ENCODE data around the gene RNF157.

RNF157 gene

GRCh38 chr17:76199469-76199868, 40.8 kb downstream of the RNF157 start:
- Histone ChIP-seq H3K36me3 (ENCODE audit: control insufficient read depth, insufficient read depth, low read length) (no peaks in the 10 kb centered on the region), H3K27ac (ENCODE audit: low read length) (no peak overlapping the region), H3K9me3 (ENCODE audit: control insufficient read depth, insufficient read depth, low read length) (no peaks in the 10 kb centered on the region), H3K4me3 (ENCODE audit: low read length) (no peak overlapping the region), H3K27me3 (ENCODE audit: control insufficient read depth, insufficient read depth, low read length) (no peaks in the 10 kb centered on the region), H3K4me1 (ENCODE audit: control insufficient read depth, insufficient read depth, low read length) (no peaks in the 10 kb centered on the region)
- no CpG with 5 or more reads among the region's 4 CpGs for WGBS (ENCODE audit: insufficient coverage, insufficient read length)
- DNase-seq (ENCODE audit: low read depth, low spot score): no peak

- WGBS (ENCODE audit: insufficient coverage, insufficient read length): no CpG with 5 or more reads among the region's 5 CpGs
These were observed 41.6 kb downstream of the RNF157 start for GRCh38 chr17:76198702-76199101.

GRCh38 chr17:76197911-76198310, 42.4 kb downstream of the RNF157 start:
- H3K27ac ChIP-seq (ENCODE audit: low read length): no peak overlapping the region
- no peaks in the 10 kb centered on the region for H3K4me1 ChIP-seq (ENCODE audit: control insufficient read depth, insufficient read depth, low read length)
- no peaks in the 10 kb centered on the region for H3K27me3 ChIP-seq (ENCODE audit: control insufficient read depth, insufficient read depth, low read length)
- H3K9me3 ChIP-seq (ENCODE audit: control insufficient read depth, insufficient read depth, low read length): no peaks in the 10 kb centered on the region
- no peaks in the 10 kb centered on the region for H3K36me3 ChIP-seq (ENCODE audit: control insufficient read depth, insufficient read depth, low read length)
- no CpG with 5 or more reads among the region's 2 CpGs for WGBS (ENCODE audit: insufficient coverage, insufficient read length)
- H3K4me3 ChIP-seq (ENCODE audit: low read length): no peak overlapping the region
- DNase-seq (ENCODE audit: low read depth, low spot score): no peak

More at GRCh38 chr17:76198702-76199101, 41.6 kb downstream of the RNF157 start:
- Histone ChIP-seq H3K27me3 (ENCODE audit: control insufficient read depth, insufficient read depth, low read length) (no peaks in the 10 kb centered on the region), H3K36me3 (ENCODE audit: control insufficient read depth, insufficient read depth, low read length) (no peaks in the 10 kb centered on the region), H3K4me3 (ENCODE audit: low read length) (no peak overlapping the region), H3K27ac (ENCODE audit: low read length) (no peak overlapping the region), H3K9me3 (ENCODE audit: control insufficient read depth, insufficient read depth, low read length) (no peaks in the 10 kb centered on the region), H3K4me1 (ENCODE audit: control insufficient read depth, insufficient read depth, low read length) (no peaks in the 10 kb centered on the region)
- DNase-seq (ENCODE audit: low read depth, low spot score): no peak

GRCh38 chr17:76196675-76197074, 43.6 kb downstream of the RNF157 start:
- no peak for DNase-seq (ENCODE audit: low read depth, low spot score)
- no peaks in the 10 kb centered on the region for H3K4me1 ChIP-seq (ENCODE audit: control insufficient read depth, insufficient read depth, low read length)
- H3K4me3 ChIP-seq (ENCODE audit: low read length): no peak overlapping the region
- H3K36me3 ChIP-seq (ENCODE audit: control insufficient read depth, insufficient read depth, low read length): no peaks in the 10 kb centered on the region
- H3K27me3 ChIP-seq (ENCODE audit: control insufficient read depth, insufficient read depth, low read length): no peaks in the 10 kb centered on the region
- no peaks in the 10 kb centered on the region for H3K9me3 ChIP-seq (ENCODE audit: control insufficient read depth, insufficient read depth, low read length)
- WGBS (ENCODE audit: insufficient coverage, insufficient read length): no CpG with 5 or more reads among the region's 3 CpGs
- no peak overlapping the region for H3K27ac ChIP-seq (ENCODE audit: low read length)

GRCh38 chr17:76195281-76196096, 44.8 kb downstream of the RNF157 start:
- Histone ChIP-seq H3K27ac (ENCODE audit: low read length) (no peak overlapping the region), H3K4me3 (ENCODE audit: low read length) (no peak overlapping the region), H3K9me3 (ENCODE audit: control insufficient read depth, insufficient read depth, low read length) (no peaks in the 10 kb centered on the region), H3K4me1 (ENCODE audit: control insufficient read depth, insufficient read depth, low read length) (no peaks in the 10 kb centered on the region), H3K27me3 (ENCODE audit: control insufficient read depth, insufficient read depth, low read length) (no peaks in the 10 kb centered on the region), H3K36me3 (ENCODE audit: control insufficient read depth, insufficient read depth, low read length) (no peaks in the 10 kb centered on the region)
- no CpG with 5 or more reads among the region's 12 CpGs for WGBS (ENCODE audit: insufficient coverage, insufficient read length)
- DNase-seq (ENCODE audit: low read depth, low spot score): no peak

- Histone ChIP-seq H3K36me3 (ENCODE audit: control insufficient read depth, insufficient read depth, low read length) (no peaks in the 10 kb centered on the region), H3K27ac (ENCODE audit: low read length) (no peak overlapping the region), H3K4me1 (ENCODE audit: control insufficient read depth, insufficient read depth, low read length) (no peaks in the 10 kb centered on the region), H3K9me3 (ENCODE audit: control insufficient read depth, insufficient read depth, low read length) (no peaks in the 10 kb centered on the region), H3K27me3 (ENCODE audit: control insufficient read depth, insufficient read depth, low read length) (no peaks in the 10 kb centered on the region), H3K4me3 (ENCODE audit: low read length) (no peak overlapping the region)
- WGBS (ENCODE audit: insufficient coverage, insufficient read length): no CpG with 5 or more reads among the region's 13 CpGs
- no peak for DNase-seq (ENCODE audit: low read depth, low spot score)
These were observed 46.7 kb downstream of the RNF157 start for GRCh38 chr17:76193591-76193990.

- Histone ChIP-seq H3K36me3 (ENCODE audit: control insufficient read depth, insufficient read depth, low read length) (no peaks in the 10 kb centered on the region), H3K27me3 (ENCODE audit: control insufficient read depth, insufficient read depth, low read length) (no peaks in the 10 kb centered on the region), H3K9me3 (ENCODE audit: control insufficient read depth, insufficient read depth, low read length) (no peaks in the 10 kb centered on the region), H3K4me1 (ENCODE audit: control insufficient read depth, insufficient read depth, low read length) (no peaks in the 10 kb centered on the region), H3K27ac (ENCODE audit: low read length) (no peak overlapping the region), H3K4me3 (ENCODE audit: low read length) (no peak overlapping the region)
- DNase-seq (ENCODE audit: low read depth, low spot score): no peak
- no CpG with 5 or more reads among the region's 6 CpGs for WGBS (ENCODE audit: insufficient coverage, insufficient read length)
These were observed 48.4 kb downstream of the RNF157 start for GRCh38 chr17:76191896-76192295.

GRCh38 chr17:76189741-76190140, 50.6 kb downstream of the RNF157 start:
- no peak for DNase-seq (ENCODE audit: low read depth, low spot score)
- Histone ChIP-seq H3K9me3 (ENCODE audit: control insufficient read depth, insufficient read depth, low read length) (no peaks in the 10 kb centered on the region), H3K4me1 (ENCODE audit: control insufficient read depth, insufficient read depth, low read length) (no peaks in the 10 kb centered on the region), H3K27me3 (ENCODE audit: control insufficient read depth, insufficient read depth, low read length) (no peaks in the 10 kb centered on the region), H3K27ac (ENCODE audit: low read length) (no peak overlapping the region), H3K4me3 (ENCODE audit: low read length) (no peak overlapping the region), H3K36me3 (ENCODE audit: control insufficient read depth, insufficient read depth, low read length) (no peaks in the 10 kb centered on the region)
- no CpG with 5 or more reads among the region's 4 CpGs for WGBS (ENCODE audit: insufficient coverage, insufficient read length)

GRCh38 chr17:76189247-76189646, 51.0 kb downstream of the RNF157 start:
- no peaks in the 10 kb centered on the region for H3K36me3 ChIP-seq (ENCODE audit: control insufficient read depth, insufficient read depth, low read length)
- H3K4me3 ChIP-seq (ENCODE audit: low read length): no peak overlapping the region
- H3K4me1 ChIP-seq (ENCODE audit: control insufficient read depth, insufficient read depth, low read length): no peaks in the 10 kb centered on the region
- no peaks in the 10 kb centered on the region for H3K9me3 ChIP-seq (ENCODE audit: control insufficient read depth, insufficient read depth, low read length)
- H3K27ac ChIP-seq (ENCODE audit: low read length): no peak overlapping the region
- no peaks in the 10 kb centered on the region for H3K27me3 ChIP-seq (ENCODE audit: control insufficient read depth, insufficient read depth, low read length)
- DNase-seq (ENCODE audit: low read depth, low spot score): no peak
- no CpG with 5 or more reads among the region's 4 CpGs for WGBS (ENCODE audit: insufficient coverage, insufficient read length)

GRCh38 chr17:76188213-76189016, 51.9 kb downstream of the RNF157 start:
- WGBS (ENCODE audit: insufficient coverage, insufficient read length): no CpG with 5 or more reads among the region's 4 CpGs
- no peak overlapping the region for H3K4me3 ChIP-seq (ENCODE audit: low read length)
- DNase-seq (ENCODE audit: low read depth, low spot score): no peak
- H3K27me3 ChIP-seq (ENCODE audit: control insufficient read depth, insufficient read depth, low read length): no peaks in the 10 kb centered on the region
- no peaks in the 10 kb centered on the region for H3K9me3 ChIP-seq (ENCODE audit: control insufficient read depth, insufficient read depth, low read length)
- H3K36me3 ChIP-seq (ENCODE audit: control insufficient read depth, insufficient read depth, low read length): no peaks in the 10 kb centered on the region
- no peak overlapping the region for H3K27ac ChIP-seq (ENCODE audit: low read length)
- no peaks in the 10 kb centered on the region for H3K4me1 ChIP-seq (ENCODE audit: control insufficient read depth, insufficient read depth, low read length)

Data from iPS DF 6.9 (cell line).